K562 (cell line): ENCODE measurements around the gene IL1RL1.

ENCODE experiments used
- CBX3 ChIP-seq, 2 experiments: IDR thresholded peaks; 1 replicate in 1 of 2; 2 replicates in 1 of 2; pipeline ENCODE4 v1.6.1; 2012; ENCODE audit warnings: inconsistent platforms in 2 of 2, low read length in 2 of 2, borderline replicate concordance in 1 of 2, control low read depth in 1 of 2
- CTCF ChIP-seq, 3 experiments: IDR thresholded peaks in 2 of 3; conservative IDR thresholded peaks in 1 of 3; 2 replicates each; pipeline ENCODE4 v1.5.1; 2011 to 2012; ENCODE audit warnings: low read length in 3 of 3, mild to moderate bottlenecking in 3 of 3, control low read depth in 2 of 3, improper control_type of control experiment in 1 of 3, inconsistent platforms in 1 of 3, low read depth in 1 of 3, mixed read lengths in 1 of 3, moderate library complexity in 1 of 3; ENCODE audit not compliant: insufficient read depth in 2 of 3
- EGR1 ChIP-seq: fragments of 450-650 bp; conservative IDR thresholded peaks from 2 replicates; pipeline ENCODE4 v1.6.1; 2017; ENCODE audit warnings: mild to moderate bottlenecking
- ELK1 ChIP-seq: sonication (generic); formaldehyde crosslinking; IDR thresholded peaks from 2 replicates; pipeline ENCODE4 v1.8.1; 2022; ENCODE audit warnings: missing genetic modification reagents
- HNRNPH1 ChIP-seq: fragments of 200-400 bp; formaldehyde crosslinking; optimal IDR thresholded peaks from 2 replicates; pipeline ENCODE3; 2017; ENCODE audit warnings: low read depth, mild to moderate bottlenecking, low read length, moderate library complexity
- MAFK ChIP-seq: IDR thresholded peaks from 2 replicates; pipeline ENCODE4 v1.6.1; 2011; ENCODE audit warnings: low read length, improper control_type of control experiment
- POLR2A ChIP-seq: fragments of 450-650 bp; conservative IDR thresholded peaks from 2 replicates; pipeline ENCODE4 v1.6.1; 2016
- POLR2AphosphoS2 ChIP-seq: IDR thresholded peaks from 2 replicates; pipeline ENCODE4 v1.6.1; 2012; ENCODE audit warnings: low read length, improper control_type of control experiment
- POLR2AphosphoS5 ChIP-seq: IDR thresholded peaks from 2 replicates; pipeline ENCODE4 v1.6.1; 2011; ENCODE audit warnings: mild to moderate bottlenecking, low read depth, low read length, moderate library complexity; ENCODE audit not compliant: control insufficient read depth, insufficient read depth
- ZNF280B ChIP-seq: fragments of 250-450 bp; sonication (Bioruptor Pico); IDR thresholded peaks from 2 replicates; pipeline ENCODE4 v1.5.1; 2021; ENCODE audit warnings: mild to moderate bottlenecking

GRCh38 chr2:102262216-102263129, 48.9 kb upstream of the IL1RL1 start:
- TF ChIP-seq CTCF (IDR thresholded peaks at IDR 0.05 in 2 of 3, conservative IDR thresholded peaks at IDR 0.05 in 1 of 3; ENCODE audit: insufficient read depth in 2 of 3, low read depth in 1 of 3, low read length in 3 of 3) (no peak), MAFK (no peak), POLR2AphosphoS2 (no peak), EGR1 (no peak), ZNF280B (CRISPR knock-in tag) (no peak), POLR2A (no peak), HNRNPH1 (no peak), POLR2AphosphoS5 (no peak), ELK1 (CRISPR knock-in tag) (no peak), CBX3 (IDR thresholded peaks at IDR 0.05; ENCODE audit: borderline replicate concordance in 1 of 2, low read length in 2 of 2) (no peak)
